Measurements from ENCODE around the gene TAF4B.
"Not testable (repeated sequence)": the region's sequence is repeated elsewhere in the genome, so short reads cannot be mapped to it uniquely, and the experiment has no call there.

Gene TAF4B

DNA sequence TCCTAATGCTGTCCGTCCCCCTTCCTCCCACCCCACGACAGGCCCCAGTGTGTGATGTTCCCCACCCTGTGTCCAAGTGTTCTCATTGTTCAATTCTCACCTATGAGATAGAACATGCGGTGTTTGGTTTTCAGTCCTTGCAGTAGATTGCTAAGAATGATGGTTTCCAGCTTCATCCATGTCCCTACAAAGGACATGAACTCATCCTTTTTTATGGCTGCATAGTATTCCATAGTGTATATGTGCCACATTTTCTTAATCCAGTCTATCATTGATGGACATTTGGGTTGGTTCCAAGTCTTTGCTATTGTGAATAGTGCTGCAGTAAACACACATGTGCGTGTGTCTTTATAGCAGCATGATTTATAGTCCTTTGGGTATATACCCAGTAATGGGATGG, 12.5 kb downstream of the TAF4B start:
- H3K9me3 ChIP-seq (ENCODE audit: control insufficient read depth in 2 of 2, low read length in 2 of 2); H3K36me3 ChIP-seq (ENCODE audit: control insufficient read depth in 2 of 2, insufficient read depth in 2 of 2, low read length in 2 of 2); H3K4me3 ChIP-seq (ENCODE audit: low read length in 2 of 2); H3K9ac ChIP-seq (ENCODE audit: low read length in 2 of 2); H3K27ac ChIP-seq (ENCODE audit: low read length); H3K27me3 ChIP-seq (ENCODE audit: control insufficient read depth in 1 of 2, insufficient read depth in 2 of 2, low read length in 2 of 2); H3K4me1 ChIP-seq (ENCODE audit: control insufficient read depth, insufficient read depth, low read length): not testable (repeated sequence)

GRCh38 chr18:26242392-26242791, 16.1 kb downstream of the TAF4B start:
- H3K4me1 ChIP-seq (ENCODE audit: control insufficient read depth, insufficient read depth, low read length); H3K9me3 ChIP-seq (ENCODE audit: control insufficient read depth in 2 of 2, low read length in 2 of 2); H3K4me3 ChIP-seq (ENCODE audit: low read length in 2 of 2); H3K27me3 ChIP-seq (ENCODE audit: control insufficient read depth in 1 of 2, insufficient read depth in 2 of 2, low read length in 2 of 2); H3K36me3 ChIP-seq (ENCODE audit: control insufficient read depth in 2 of 2, insufficient read depth in 2 of 2, low read length in 2 of 2); H3K9ac ChIP-seq (ENCODE audit: low read length in 2 of 2); H3K27ac ChIP-seq (ENCODE audit: low read length): not testable (repeated sequence)

DNA sequence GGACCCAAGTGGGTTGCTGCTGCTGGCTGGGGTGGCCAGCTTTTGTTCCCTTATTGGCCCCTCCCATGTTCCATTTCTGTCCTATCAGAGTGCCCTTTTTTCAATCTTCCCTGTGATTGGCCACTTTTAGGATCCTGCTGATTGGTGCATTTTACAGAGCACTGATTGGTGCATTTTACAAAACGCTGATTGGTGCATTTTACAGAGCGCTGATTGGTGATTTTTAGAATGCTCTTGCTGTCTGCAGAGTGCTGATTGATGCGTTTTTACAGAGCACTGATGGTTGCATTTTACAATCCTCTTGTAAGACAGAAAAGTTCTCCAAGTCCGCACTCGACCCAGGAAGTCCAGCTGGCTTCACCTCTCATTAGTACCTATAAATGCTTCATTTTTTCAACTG, 19.2 kb downstream of the TAF4B start:
- H3K27me3 ChIP-seq (ENCODE audit: control insufficient read depth in 1 of 2, insufficient read depth in 2 of 2, low read length in 2 of 2); H3K9ac ChIP-seq (ENCODE audit: low read length in 2 of 2); H3K36me3 ChIP-seq (ENCODE audit: control insufficient read depth in 2 of 2, insufficient read depth in 2 of 2, low read length in 2 of 2); H3K4me1 ChIP-seq (ENCODE audit: control insufficient read depth, insufficient read depth, low read length); H3K9me3 ChIP-seq (ENCODE audit: control insufficient read depth in 2 of 2, low read length in 2 of 2); H3K27ac ChIP-seq (ENCODE audit: low read length); H3K4me3 ChIP-seq (ENCODE audit: low read length in 2 of 2): not testable (repeated sequence)

- H3K4me1 ChIP-seq (ENCODE audit: control insufficient read depth, insufficient read depth, low read length), result no peaks in the 10 kb centered on the region
- no peaks in the 10 kb centered on the region for H3K36me3 ChIP-seq (ENCODE audit: control insufficient read depth in 2 of 2, insufficient read depth in 2 of 2, low read length in 2 of 2)
- H3K27ac ChIP-seq (ENCODE audit: low read length), result no peak overlapping the region
- H3K4me3 ChIP-seq (ENCODE audit: low read length in 2 of 2), result no peak overlapping the region
- H3K9ac ChIP-seq (ENCODE audit: low read length in 2 of 2), result no peak overlapping the region
- H3K27me3 ChIP-seq (ENCODE audit: control insufficient read depth in 1 of 2, insufficient read depth in 2 of 2, low read length in 2 of 2), result no peaks in the 10 kb centered on the region
- no peaks in the 10 kb centered on the region for H3K9me3 ChIP-seq (ENCODE audit: control insufficient read depth in 2 of 2, low read length in 2 of 2)
Measured at GRCh38 chr18:26252411-26252810, 26.2 kb downstream of the TAF4B start.

DNA sequence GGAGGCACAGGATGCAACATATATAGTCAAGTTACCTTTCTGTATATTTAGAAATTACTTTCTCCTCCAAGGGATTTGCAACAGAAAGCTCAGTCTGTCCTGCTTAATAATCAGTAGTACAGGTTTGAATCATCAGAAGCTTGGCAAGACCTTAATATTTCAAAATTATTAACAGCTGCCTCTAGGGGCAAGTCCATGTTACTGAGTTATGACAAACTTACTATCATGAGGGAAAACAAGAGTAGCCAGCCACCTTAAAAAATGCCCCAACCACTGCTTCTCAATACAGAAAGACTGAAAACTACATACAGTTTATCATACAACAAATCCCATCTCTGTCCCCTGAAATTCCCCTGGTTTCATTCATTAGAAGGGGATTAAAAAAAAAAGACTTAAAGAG, 28.6 kb downstream of the TAF4B start:
- H3K27ac ChIP-seq (ENCODE audit: low read length); H3K9ac ChIP-seq (ENCODE audit: low read length in 2 of 2); H3K4me3 ChIP-seq (ENCODE audit: low read length in 2 of 2); H3K4me1 ChIP-seq (ENCODE audit: control insufficient read depth, insufficient read depth, low read length); H3K27me3 ChIP-seq (ENCODE audit: control insufficient read depth in 1 of 2, insufficient read depth in 2 of 2, low read length in 2 of 2); H3K36me3 ChIP-seq (ENCODE audit: control insufficient read depth in 2 of 2, insufficient read depth in 2 of 2, low read length in 2 of 2); H3K9me3 ChIP-seq (ENCODE audit: control insufficient read depth in 2 of 2, low read length in 2 of 2): not testable (repeated sequence)

DNA sequence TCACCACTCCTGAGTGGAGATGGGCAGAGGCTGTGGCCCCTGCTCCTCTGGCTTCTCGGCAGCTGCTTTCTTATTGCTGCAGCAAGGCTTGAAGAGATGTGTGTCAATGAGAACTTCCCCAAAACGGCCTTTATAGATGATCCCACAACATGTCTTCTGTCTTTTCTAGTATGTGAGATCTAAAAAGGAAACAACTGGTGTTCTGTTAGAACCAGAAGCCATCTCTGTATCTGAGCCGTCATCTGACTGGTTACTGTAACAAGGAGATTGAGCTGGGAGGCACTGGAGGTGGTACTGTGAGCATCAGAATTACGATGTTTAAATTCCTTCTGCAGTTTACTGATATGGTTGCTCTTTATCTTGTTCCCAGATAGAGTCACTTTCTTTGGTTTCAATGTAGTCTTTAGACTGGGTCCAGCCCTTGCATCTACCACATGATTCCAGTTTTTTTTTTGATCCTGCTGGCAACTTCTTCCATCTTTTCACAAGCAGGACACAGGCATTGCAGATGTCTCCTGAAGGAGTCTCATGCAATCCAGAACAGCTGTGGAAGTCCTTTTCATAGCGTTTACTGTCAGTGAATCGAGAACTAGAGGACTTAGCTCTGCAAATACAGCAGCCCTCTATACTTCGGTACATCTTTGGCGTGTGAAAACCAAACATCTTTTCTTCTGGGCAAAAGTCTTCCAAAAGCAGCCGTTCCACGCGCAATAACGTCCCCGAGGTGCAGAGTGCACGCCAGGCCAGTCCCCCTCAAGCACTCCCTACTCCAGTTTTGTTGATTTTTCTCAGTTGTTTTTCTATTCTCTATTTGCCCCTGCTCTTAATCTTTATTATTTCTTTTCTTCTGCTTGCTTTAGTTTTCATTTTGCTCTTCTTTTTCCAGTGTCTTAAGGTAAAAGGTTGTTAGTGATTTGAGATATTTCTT, 29.7 kb downstream of the TAF4B start:
- H3K9ac ChIP-seq (ENCODE audit: low read length in 2 of 2), result no peak overlapping the region
- H3K4me3 ChIP-seq (ENCODE audit: low read length in 2 of 2), result no peak overlapping the region

GRCh38 chr18:26258711-26259110, 32.5 kb downstream of the TAF4B start:
- no peaks in the 10 kb centered on the region for H3K36me3 ChIP-seq (ENCODE audit: control insufficient read depth in 2 of 2, insufficient read depth in 2 of 2, low read length in 2 of 2)
- H3K4me1 ChIP-seq (ENCODE audit: control insufficient read depth, insufficient read depth, low read length), result no peaks in the 10 kb centered on the region
- H3K27ac ChIP-seq (ENCODE audit: low read length), result no peak overlapping the region
- no peak overlapping the region for H3K4me3 ChIP-seq (ENCODE audit: low read length in 2 of 2)
- H3K9me3 ChIP-seq (ENCODE audit: control insufficient read depth in 2 of 2, low read length in 2 of 2), result no peaks in the 10 kb centered on the region
- no peak overlapping the region for H3K9ac ChIP-seq (ENCODE audit: low read length in 2 of 2)
- H3K27me3 ChIP-seq (ENCODE audit: control insufficient read depth in 1 of 2, insufficient read depth in 2 of 2, low read length in 2 of 2), result no peaks in the 10 kb centered on the region

More for the DNA sequence above, 29.7 kb downstream of the TAF4B start:
- no peaks in the 10 kb centered on the region for H3K27me3 ChIP-seq (ENCODE audit: control insufficient read depth in 1 of 2, insufficient read depth in 2 of 2, low read length in 2 of 2)
- no peaks in the 10 kb centered on the region for H3K36me3 ChIP-seq (ENCODE audit: control insufficient read depth in 2 of 2, insufficient read depth in 2 of 2, low read length in 2 of 2)
- H3K27ac ChIP-seq (ENCODE audit: low read length), result no peak overlapping the region
- H3K9me3 ChIP-seq (ENCODE audit: control insufficient read depth in 2 of 2, low read length in 2 of 2), result no peaks in the 10 kb centered on the region
- no peaks in the 10 kb centered on the region for H3K4me1 ChIP-seq (ENCODE audit: control insufficient read depth, insufficient read depth, low read length)

- H3K27me3 ChIP-seq (ENCODE audit: control insufficient read depth in 1 of 2, insufficient read depth in 2 of 2, low read length in 2 of 2); H3K9ac ChIP-seq (ENCODE audit: low read length in 2 of 2); H3K4me3 ChIP-seq (ENCODE audit: low read length in 2 of 2); H3K27ac ChIP-seq (ENCODE audit: low read length); H3K36me3 ChIP-seq (ENCODE audit: control insufficient read depth in 2 of 2, insufficient read depth in 2 of 2, low read length in 2 of 2); H3K9me3 ChIP-seq (ENCODE audit: control insufficient read depth in 2 of 2, low read length in 2 of 2); H3K4me1 ChIP-seq (ENCODE audit: control insufficient read depth, insufficient read depth, low read length): not testable (repeated sequence)
Measured at GRCh38 chr18:26259416-26259815, 33.2 kb downstream of the TAF4B start.

DNA sequence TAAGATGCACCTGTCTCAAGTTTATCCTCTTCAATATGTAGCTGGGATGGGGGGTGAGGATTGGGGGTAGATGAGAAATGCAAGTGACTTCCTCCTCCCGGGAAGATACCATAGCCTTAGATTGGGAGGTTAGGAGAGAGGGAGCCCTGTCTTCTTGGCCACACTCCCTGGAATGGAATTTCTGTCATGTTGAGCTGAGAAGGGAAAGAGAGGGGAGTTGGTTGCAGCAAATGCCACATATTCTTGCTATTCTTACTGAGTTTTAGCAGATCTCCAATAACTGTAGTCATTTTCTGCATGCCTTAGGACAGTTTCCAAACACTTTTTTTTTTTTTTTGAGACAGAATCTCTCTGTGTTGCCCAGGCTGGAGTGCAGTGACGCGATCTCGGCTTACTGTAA, 35.9 kb downstream of the TAF4B start:
- Histone ChIP-seq H3K36me3 (ENCODE audit: control insufficient read depth in 2 of 2, insufficient read depth in 2 of 2, low read length in 2 of 2) (no peaks in the 10 kb centered on the region), H3K4me3 (ENCODE audit: low read length in 2 of 2) (no peak overlapping the region), H3K27ac (ENCODE audit: low read length) (no peak overlapping the region), H3K27me3 (ENCODE audit: control insufficient read depth in 1 of 2, insufficient read depth in 2 of 2, low read length in 2 of 2) (no peaks in the 10 kb centered on the region), H3K9me3 (ENCODE audit: control insufficient read depth in 2 of 2, low read length in 2 of 2) (no peaks in the 10 kb centered on the region), H3K4me1 (ENCODE audit: control insufficient read depth, insufficient read depth, low read length) (no peaks in the 10 kb centered on the region), H3K9ac (ENCODE audit: low read length in 2 of 2) (no peak overlapping the region)

DNA sequence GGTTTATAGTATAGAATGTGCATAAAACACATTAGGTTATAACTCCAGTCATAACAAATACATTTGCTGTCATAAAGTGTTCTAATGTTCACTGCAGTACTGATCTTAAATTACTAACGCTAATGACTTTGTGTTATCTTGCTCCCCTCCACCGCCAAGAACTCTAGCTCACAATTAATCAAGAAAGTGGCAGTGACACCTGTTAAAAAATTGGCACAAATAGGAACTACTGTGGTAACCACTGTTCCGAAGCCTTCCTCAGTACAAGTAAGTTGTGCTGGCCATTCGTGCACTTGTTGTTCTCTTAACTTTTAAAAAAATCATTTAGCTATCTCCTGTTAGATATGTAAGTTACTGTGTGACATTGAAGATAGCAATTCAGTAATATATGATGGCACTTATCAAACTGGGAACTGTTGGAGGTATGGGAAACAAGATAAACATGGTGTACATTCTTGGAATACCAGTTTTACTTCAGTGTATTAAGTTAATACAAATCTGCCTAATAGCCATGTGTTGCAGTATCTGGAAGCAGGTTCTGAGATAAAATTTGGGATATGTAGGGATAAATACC, 41.2 kb downstream of the TAF4B start:
- Histone ChIP-seq H3K4me1 (ENCODE audit: control insufficient read depth, insufficient read depth, low read length) (no peaks in the 10 kb centered on the region), H3K27ac (ENCODE audit: low read length) (no peak overlapping the region), H3K9me3 (ENCODE audit: control insufficient read depth in 2 of 2, low read length in 2 of 2) (no peaks in the 10 kb centered on the region), H3K9ac (ENCODE audit: low read length in 2 of 2) (no peak overlapping the region), H3K36me3 (ENCODE audit: control insufficient read depth in 2 of 2, insufficient read depth in 2 of 2, low read length in 2 of 2) (peaks cover 0 to 8% of the 10 kb centered on the region in 2 donors), H3K27me3 (ENCODE audit: control insufficient read depth in 1 of 2, insufficient read depth in 2 of 2, low read length in 2 of 2) (no peaks in the 10 kb centered on the region), H3K4me3 (ENCODE audit: low read length in 2 of 2) (no peak overlapping the region)

DNA sequence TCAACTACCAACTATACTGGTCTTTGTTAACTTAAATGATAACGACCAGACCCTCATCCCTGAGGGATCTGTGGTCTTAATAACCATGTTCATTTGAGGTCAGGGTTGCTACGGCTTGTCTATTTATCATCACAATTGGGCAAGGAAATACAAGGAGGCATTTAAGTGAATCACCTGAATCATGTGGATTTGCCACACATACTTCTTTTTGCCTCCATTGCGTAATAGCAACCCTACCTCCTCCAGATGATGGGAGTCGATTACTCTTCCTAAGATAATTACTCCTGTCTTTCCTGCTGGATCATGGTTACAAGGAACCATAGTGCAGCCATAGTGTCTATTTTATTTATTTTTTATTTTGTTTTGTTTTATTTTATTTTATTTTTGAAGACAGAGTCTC, 42.2 kb downstream of the TAF4B start:
- no peak overlapping the region for H3K4me3 ChIP-seq (ENCODE audit: low read length in 2 of 2)
- no peaks in the 10 kb centered on the region for H3K4me1 ChIP-seq (ENCODE audit: control insufficient read depth, insufficient read depth, low read length)
- peaks cover 0 to 8% of the 10 kb centered on the region in 2 donors for H3K36me3 ChIP-seq (ENCODE audit: control insufficient read depth in 2 of 2, insufficient read depth in 2 of 2, low read length in 2 of 2)
- H3K27me3 ChIP-seq (ENCODE audit: control insufficient read depth in 1 of 2, insufficient read depth in 2 of 2, low read length in 2 of 2), result no peaks in the 10 kb centered on the region
- no peaks in the 10 kb centered on the region for H3K9me3 ChIP-seq (ENCODE audit: control insufficient read depth in 2 of 2, low read length in 2 of 2)
- H3K9ac ChIP-seq (ENCODE audit: low read length in 2 of 2), result no peak overlapping the region
- H3K27ac ChIP-seq (ENCODE audit: low read length), result no peak overlapping the region

Data from stomach smooth muscle (tissue), 2 donors.